Esophagus squamous epithelium (tissue), 5 donors: Measurements from ENCODE around the gene SLC11A2. TPM values are rescaled to one million over a fixed set of nuclear protein-coding genes. Genes with fewer than 3 reads are reported as not detected.

Source experiments
- DNase-seq: peaks from one replicate; lab custom pipeline; 2025; lab: John Stamatoyannopoulos, UW
- H3K27ac ChIP-seq, 4 donors: fragments of 200-600 bp; sonication (generic); one replicate each; pipeline ENCODE4 v1.5.1; 2016 to 2019; ENCODE audit warnings: mild to moderate bottlenecking in 1 of 4
- H3K27me3 ChIP-seq, 4 donors: fragments of 200-600 bp; sonication (generic); 1 replicate in 3 of 4; 2 replicates in 1 of 4; pipeline versions ENCODE4 v1.5.1 to v1.6.0; 2017 to 2021; ENCODE audit warnings: antibody characterized with exemption in 1 of 4
- H3K36me3 ChIP-seq, 3 donors: fragments of 200-600 bp; sonication (generic); one replicate each; pipeline ENCODE4 v1.5.1; 2016 to 2019
- H3K4me1 ChIP-seq, 3 donors: fragments of 200-600 bp; sonication (generic); one replicate each; pipeline ENCODE4 v1.5.1; 2017 to 2019
- H3K4me3 ChIP-seq, 4 donors: fragments of 200-600 bp; sonication (generic); 1 replicate in 3 of 4; 2 replicates in 1 of 4; pipeline ENCODE4 v1.5.1; 2016 to 2019; ENCODE audit warnings: mild to moderate bottlenecking in 2 of 4, moderate library complexity in 1 of 4
- H3K9me3 ChIP-seq, 3 donors: fragments of 200-600 bp; sonication (generic); one replicate each; pipeline ENCODE4 v1.5.1; 2016 to 2019
- CTCF ChIP-seq, 6 experiments: fragments of 450-650 bp in 4 of 6; fragments of 200-600 bp in 2 of 6; sonication (generic) in 2 of 6; IDR thresholded peaks; one replicate each; pipeline ENCODE4 v1.5.1; 2016 to 2019; ENCODE audit warnings: antibody characterized with exemption in 6 of 6, mild to moderate bottlenecking in 4 of 6, moderate library complexity in 4 of 6
- POLR2A ChIP-seq, 4 donors: fragments of 450-650 bp; IDR thresholded peaks; one replicate each; pipeline ENCODE4 v1.6.1; 2017; ENCODE audit warnings: antibody characterized with exemption in 4 of 4, mild to moderate bottlenecking in 4 of 4, moderate library complexity in 3 of 4
- WGBS, 2 donors: methylation state at CpG; one replicate each; pipeline ENCODE4 v1.1.5; 2018; 5-methylcytosine and 5-hydroxymethylcytosine counted together
- intact Hi-C: fragments of 100-400 bp; cut with DNase I; formaldehyde crosslinking; loops from one replicate; pipeline ENCODE4 v1.15.0; 2022
- total RNA-seq, 4 donors: library from RNA; depleted of rRNA; stranded (reverse); fragments of >200 nt; gene quantifications; one replicate each; pipeline ENCODE4 v1.1.0, GENCODE V29; 2016
- donor health status: DM: yes; HTN: yes; CAD: no.

SLC11A2 gene
- total RNA-seq, 4 donors from 2014 or later: 23.6 to 78.9 (median 39.9) TPM

- no peak for DNase-seq
- Histone ChIP-seq H3K4me1 (peaks cover 0 to 12% (median 0%) of the 10 kb centered on the region in 3 donors), H3K9me3 (no peaks in the 10 kb centered on the region), H3K36me3 (peaks cover 0 to 83% (median 4%) of the 10 kb centered on the region in 3 donors), H3K27ac (no peak overlapping the region), H3K4me3 (no peak overlapping the region), H3K27me3 (no peaks in the 10 kb centered on the region)
- intact Hi-C loops: no loop called here
- WGBS, 2 donors: 83 to 91% methylated on average over 3 of the region's 3 CpGs
- TF ChIP-seq CTCF (IDR thresholded peaks at IDR 0.05): no peak
- no peak for TF ChIP-seq POLR2A (IDR thresholded peaks at IDR 0.05)
These were observed 21.2 kb downstream of the SLC11A2 start for GRCh38 chr12:51005030-51005429.

- Histone ChIP-seq H3K36me3 (peaks cover 0 to 88% (median 4%) of the 10 kb centered on the region in 3 donors), H3K9me3 (no peaks in the 10 kb centered on the region), H3K4me3 (no peak overlapping the region), H3K27ac (no peak overlapping the region), H3K4me1 (peaks cover 0 to 12% (median 0%) of the 10 kb centered on the region in 3 donors), H3K27me3 (no peaks in the 10 kb centered on the region)
- TF ChIP-seq POLR2A (IDR thresholded peaks at IDR 0.05): no peak
- TF ChIP-seq CTCF (IDR thresholded peaks at IDR 0.05): no peak
- 72 to 85% methylated on average over 6 of the region's 6 CpGs for WGBS, 2 donors
- no peak for DNase-seq
- intact Hi-C loops: no loop called here
These were observed 21.7 kb downstream of the SLC11A2 start for GRCh38 chr12:51004504-51004903.

GRCh38 chr12:51001799-51002198 lies 24.4 kb downstream of the SLC11A2 start:
- Histone ChIP-seq H3K4me3 (no peak overlapping the region), H3K27me3 (no peaks in the 10 kb centered on the region), H3K27ac (no peak overlapping the region), H3K36me3 (peaks cover 0 to 99% (median 6%) of the 10 kb centered on the region in 3 donors), H3K4me1 (peaks cover 0 to 12% (median 0%) of the 10 kb centered on the region in 3 donors), H3K9me3 (no peaks in the 10 kb centered on the region)
- no peak for DNase-seq
- TF ChIP-seq POLR2A (IDR thresholded peaks at IDR 0.05): no peak
- TF ChIP-seq CTCF (IDR thresholded peaks at IDR 0.05): no peak
- intact Hi-C loops: no loop called here
- 86 to 90% methylated on average over 1 of the region's 1 CpG for WGBS, 2 donors

- H3K36me3 ChIP-seq: peaks cover 0 to 100% (median 16%) of the 10 kb centered on the region in 3 donors
- TF ChIP-seq POLR2A (IDR thresholded peaks at IDR 0.05) (no peak), CTCF (IDR thresholded peaks at IDR 0.05) (no peak)
- WGBS, 2 donors: 44 to 47% methylated on average over 7 of the region's 7 CpGs
- no peak overlapping the region for H3K4me3 ChIP-seq
- intact Hi-C loops: no loop called here
- peaks cover 0 to 5% (median 0%) of the 10 kb centered on the region in 3 donors for H3K4me1 ChIP-seq
- H3K27ac ChIP-seq: no peak overlapping the region
- no peaks in the 10 kb centered on the region for H3K9me3 ChIP-seq
- no peak for DNase-seq
- H3K27me3 ChIP-seq: no peaks in the 10 kb centered on the region
These were observed 25.9 kb downstream of the SLC11A2 start for GRCh38 chr12:51000245-51000644.

GRCh38 chr12:50999093-50999492 lies 27.1 kb downstream of the SLC11A2 start:
- 95 to 96% methylated on average over 4 of the region's 4 CpGs for WGBS, 2 donors
- Histone ChIP-seq H3K9me3 (no peaks in the 10 kb centered on the region), H3K4me1 (peaks cover 0 to 5% (median 0%) of the 10 kb centered on the region in 3 donors), H3K36me3 (peaks cover 0 to 100% (median 25%) of the 10 kb centered on the region in 3 donors), H3K27me3 (no peaks in the 10 kb centered on the region), H3K27ac (no peak overlapping the region), H3K4me3 (no peak overlapping the region)
- no peak for DNase-seq
- no peak for TF ChIP-seq POLR2A (IDR thresholded peaks at IDR 0.05)
- TF ChIP-seq CTCF (IDR thresholded peaks at IDR 0.05): no peak
- intact Hi-C loops: no loop called here
